ENCODE data around the gene TNFRSF1B.

TNFRSF1B gene

DNA sequence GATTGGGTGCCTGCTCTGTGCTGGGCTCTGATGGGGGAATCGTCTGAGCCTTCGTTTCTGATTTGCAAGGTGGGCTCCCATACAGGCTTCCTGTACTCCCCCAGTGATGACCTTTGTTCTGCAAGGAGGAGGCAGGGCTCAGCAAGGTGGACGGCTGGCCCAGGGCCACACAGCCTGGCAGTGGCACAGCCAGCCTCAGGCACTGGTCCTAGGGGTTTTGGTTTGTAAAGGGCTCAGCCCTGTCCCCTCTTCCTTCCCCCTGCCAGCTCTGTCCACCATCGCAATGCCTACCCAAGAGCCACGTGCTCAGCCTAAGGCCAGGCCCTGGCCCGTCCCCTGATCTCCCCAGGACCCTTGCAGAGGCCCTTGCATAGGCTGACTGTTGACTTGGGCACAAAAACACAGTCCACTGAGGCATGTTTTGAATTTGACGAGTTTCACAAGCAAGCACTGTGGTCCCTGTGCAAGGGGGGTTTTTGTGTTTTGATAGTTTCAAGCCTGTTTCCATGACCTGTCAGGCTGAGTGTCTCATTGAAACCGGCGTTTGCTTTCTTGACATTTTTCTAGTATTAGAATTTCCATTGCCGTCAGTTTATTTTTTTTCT is 39.5 kb upstream of the TNFRSF1B start:
- no peak overlapping the region for H3K4me3 ChIP-seq (ENCODE audit: low read depth, low read length)
- no peak for DNase-seq (ENCODE audit: low read depth, low spot score)
- in situ Hi-C loops (cut with HindIII; ENCODE audit: low sequenced_read_pairs) = no loop called here

DNA sequence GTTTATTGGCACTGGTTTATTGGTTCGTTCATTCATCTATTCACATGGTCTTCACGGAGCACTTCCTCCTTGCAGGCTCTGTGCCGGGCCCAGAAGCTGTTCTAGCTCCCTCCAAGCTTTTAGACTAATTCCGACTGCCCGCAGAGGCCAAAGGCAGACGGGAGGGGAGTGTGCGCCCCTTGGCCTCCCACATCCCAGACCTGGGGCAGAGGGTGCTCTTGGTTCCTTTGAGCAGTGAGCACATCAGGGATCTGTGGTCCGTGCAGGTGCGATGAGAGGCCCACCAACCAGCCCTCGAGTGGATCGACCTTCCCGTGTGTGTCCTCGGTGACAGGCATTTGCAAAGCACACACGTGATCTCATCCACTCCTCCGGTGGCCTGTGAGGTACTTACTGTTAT is 38.7 kb upstream of the TNFRSF1B start:
- in situ Hi-C loops (cut with HindIII; ENCODE audit: low sequenced_read_pairs) = no loop called here
- DNase-seq (ENCODE audit: low read depth, low spot score) = no peak
- TF ChIP-seq, protein P1, sequence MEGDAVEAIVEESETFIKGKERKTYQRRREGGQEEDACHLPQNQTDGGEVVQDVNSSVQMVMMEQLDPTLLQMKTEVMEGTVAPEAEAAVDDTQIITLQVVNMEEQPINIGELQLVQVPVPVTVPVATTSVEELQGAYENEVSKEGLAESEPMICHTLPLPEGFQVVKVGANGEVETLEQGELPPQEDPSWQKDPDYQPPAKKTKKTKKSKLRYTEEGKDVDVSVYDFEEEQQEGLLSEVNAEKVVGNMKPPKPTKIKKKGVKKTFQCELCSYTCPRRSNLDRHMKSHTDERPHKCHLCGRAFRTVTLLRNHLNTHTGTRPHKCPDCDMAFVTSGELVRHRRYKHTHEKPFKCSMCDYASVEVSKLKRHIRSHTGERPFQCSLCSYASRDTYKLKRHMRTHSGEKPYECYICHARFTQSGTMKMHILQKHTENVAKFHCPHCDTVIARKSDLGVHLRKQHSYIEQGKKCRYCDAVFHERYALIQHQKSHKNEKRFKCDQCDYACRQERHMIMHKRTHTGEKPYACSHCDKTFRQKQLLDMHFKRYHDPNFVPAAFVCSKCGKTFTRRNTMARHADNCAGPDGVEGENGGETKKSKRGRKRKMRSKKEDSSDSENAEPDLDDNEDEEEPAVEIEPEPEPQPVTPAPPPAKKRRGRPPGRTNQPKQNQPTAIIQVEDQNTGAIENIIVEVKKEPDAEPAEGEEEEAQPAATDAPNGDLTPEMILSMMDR (IDR thresholded peaks at IDR 0.05; ENCODE audit: low read depth, low read length) = no peak
- H3K4me3 ChIP-seq (ENCODE audit: low read depth, low read length) = no peak overlapping the region

More for the DNA sequence above, 39.5 kb upstream of the TNFRSF1B start:
- TF ChIP-seq, protein P1 (IDR thresholded peaks at IDR 0.05; ENCODE audit: low read depth, low read length) = no peak

DNA sequence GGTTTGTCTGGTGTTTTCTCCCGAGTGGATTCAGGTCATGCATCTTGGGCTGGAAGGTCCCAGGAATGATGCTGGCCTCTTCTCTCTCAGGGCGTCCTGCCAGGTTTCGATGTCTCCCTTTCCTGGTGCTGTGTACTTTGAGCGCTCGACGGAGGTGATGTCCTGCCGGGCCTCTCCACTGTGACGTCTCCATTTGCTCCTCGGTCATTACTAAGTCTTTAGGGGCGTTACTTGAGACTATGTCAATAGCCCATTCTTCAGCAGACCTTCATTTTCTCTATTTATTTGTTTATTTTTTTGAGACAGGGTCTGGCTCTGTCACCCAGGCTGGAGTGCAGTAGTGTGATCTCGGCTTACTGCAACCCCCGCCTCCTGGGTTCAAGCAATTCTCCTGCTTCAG is 37.2 kb upstream of the TNFRSF1B start:
- no peak overlapping the region for H3K4me3 ChIP-seq (ENCODE audit: low read depth, low read length)
- peak; percentile 16 for DNase-seq (ENCODE audit: low read depth, low spot score)
- in situ Hi-C loops (cut with HindIII; ENCODE audit: low sequenced_read_pairs) = no loop called here
- TF ChIP-seq, protein P1 (IDR thresholded peaks at IDR 0.05; ENCODE audit: low read depth, low read length) = no peak

DNA sequence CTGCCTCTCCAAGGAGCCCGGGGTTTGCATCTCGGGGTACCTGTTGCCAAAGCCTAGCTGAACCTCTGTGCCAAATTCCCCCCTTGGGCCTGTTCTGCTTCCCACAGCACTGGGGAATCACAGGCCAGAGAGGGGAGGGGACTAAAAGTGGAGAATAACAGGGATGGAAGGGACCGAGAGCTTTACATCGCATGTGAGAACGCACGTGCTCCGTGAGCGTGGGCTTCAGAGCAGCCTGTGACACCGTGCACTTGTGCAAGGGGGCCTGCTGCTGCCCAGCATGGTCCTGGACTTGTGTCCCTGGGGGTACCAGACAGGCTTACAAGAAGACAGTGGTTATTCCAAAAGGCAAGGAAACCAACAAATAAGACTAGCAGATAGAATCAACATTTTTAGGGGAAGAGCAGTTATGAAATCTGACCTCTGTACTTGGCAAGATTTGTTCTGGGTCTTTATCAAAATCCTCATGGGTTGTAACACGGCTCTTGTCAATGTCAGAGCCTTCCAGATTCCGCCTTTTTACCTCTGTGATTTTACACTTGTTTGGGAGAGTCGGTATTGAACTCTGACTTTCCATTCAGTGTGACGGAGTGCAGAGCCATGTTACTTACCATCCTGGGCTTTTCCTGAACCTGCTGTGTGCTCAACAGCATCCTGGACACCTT is 36.2 kb upstream of the TNFRSF1B start:
- no peak overlapping the region for H3K4me3 ChIP-seq (ENCODE audit: low read depth, low read length)
- DNase-seq (ENCODE audit: low read depth, low spot score) = no peak
- TF ChIP-seq, protein P1 (IDR thresholded peaks at IDR 0.05; ENCODE audit: low read depth, low read length) = no peak
- in situ Hi-C loops (cut with HindIII; ENCODE audit: low sequenced_read_pairs) = no loop called here

DNA sequence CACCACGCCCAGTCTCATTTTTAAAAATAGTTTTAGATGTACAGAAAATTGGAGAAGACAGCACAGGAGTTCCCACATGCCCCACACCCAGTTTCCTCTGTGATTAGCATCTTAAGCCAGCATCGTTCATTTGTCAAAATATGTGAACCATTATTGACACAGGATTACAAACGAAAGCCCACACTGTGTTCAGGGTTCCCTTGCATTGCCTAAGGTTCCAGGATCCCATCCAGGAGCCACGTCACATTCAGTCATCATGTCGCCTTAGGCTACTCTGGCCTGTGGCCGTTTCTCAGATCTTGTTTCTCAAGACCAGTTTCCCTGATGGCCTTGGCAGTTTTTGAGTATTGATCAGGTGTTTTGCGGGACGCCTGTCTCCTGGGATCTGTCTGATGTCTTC is 34.7 kb upstream of the TNFRSF1B start:
- no peak overlapping the region for H3K4me3 ChIP-seq (ENCODE audit: low read depth, low read length)
- no peak for DNase-seq (ENCODE audit: low read depth, low spot score)
- TF ChIP-seq, protein P1 (IDR thresholded peaks at IDR 0.05; ENCODE audit: low read depth, low read length) = no peak
- in situ Hi-C loops (cut with HindIII; ENCODE audit: low sequenced_read_pairs) = no loop called here

DNA sequence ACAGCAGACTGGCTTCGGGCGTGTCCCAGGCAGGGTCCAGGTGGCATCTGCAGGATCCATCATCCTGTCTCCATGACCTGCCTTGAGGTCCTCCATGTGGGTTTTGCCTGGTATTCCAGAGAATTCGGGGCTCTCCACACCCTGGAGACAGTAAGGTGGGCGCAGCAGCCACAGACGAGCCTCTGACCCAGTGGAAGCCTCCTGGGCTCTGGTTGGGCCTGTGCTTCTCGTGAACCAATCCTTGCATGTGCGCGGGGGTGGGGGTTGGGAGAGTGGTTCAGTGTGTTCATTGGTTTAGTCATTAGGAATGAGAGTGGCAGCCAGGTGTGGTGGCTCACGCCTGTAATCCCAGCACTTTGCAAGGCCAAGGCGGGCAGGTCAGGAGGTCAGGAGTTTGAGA is 32.1 kb upstream of the TNFRSF1B start:
- DNase-seq (ENCODE audit: low read depth, low spot score) = no peak
- in situ Hi-C loops (cut with HindIII; ENCODE audit: low sequenced_read_pairs) = no loop called here
- TF ChIP-seq, protein P1 (IDR thresholded peaks at IDR 0.05; ENCODE audit: low read depth, low read length) = no peak
- no peak overlapping the region for H3K4me3 ChIP-seq (ENCODE audit: low read depth, low read length)

Data from astrocyte of the spinal cord (primary cell).